Calu3 (cell line): ENCODE measurements around the gene TMEM167B. TPM values are rescaled to one million over a fixed set of nuclear protein-coding genes. Genes with fewer than 3 reads are reported as not detected.
"Not testable (repeated sequence)": the region's sequence is repeated elsewhere in the genome, so short reads cannot be mapped to it uniquely, and the experiment has no call there.

Experiments
- BruUV-seq: library from RNA; stranded (reverse); fragments of 400-500 nt; replicated peaks from 2 replicates; lab custom pipeline; 2021; lab: Mats Ljungman, UMichigan
- CTCF ChIA-PET: fragments of 300-600 bp; sonication (Branson Sonifier 250); formaldehyde crosslinking; loops from one replicate; lab custom pipeline; 2022; ENCODE audit warnings: antibody characterized with exemption; lab: Charles Lee
- DNase-seq: peaks from one replicate; pipeline ENCODE4 v3.0.0; 2022
- H3K27ac Mint-ChIP-seq: one replicate; pipeline ENCODE4 v1.8.0; 2022; ENCODE audit warnings: mixed read lengths; ENCODE audit not compliant: unreplicated experiment
- H3K27me3 Mint-ChIP-seq: one replicate; pipeline ENCODE4 v1.8.0; 2022; ENCODE audit warnings: mixed read lengths; ENCODE audit not compliant: unreplicated experiment
- H3K36me3 Mint-ChIP-seq: one replicate; pipeline ENCODE4 v1.8.0; 2022; ENCODE audit warnings: mild to moderate bottlenecking, moderate library complexity, mixed read lengths; ENCODE audit not compliant: insufficient read depth, unreplicated experiment
- H3K4me1 Mint-ChIP-seq: one replicate; pipeline ENCODE4 v1.8.0; 2022; ENCODE audit warnings: mild to moderate bottlenecking, low read depth, mixed read lengths; ENCODE audit not compliant: unreplicated experiment
- H3K4me3 Mint-ChIP-seq: one replicate; pipeline ENCODE4 v1.8.0; 2022; ENCODE audit warnings: mild to moderate bottlenecking, low read depth, moderate library complexity, mixed read lengths; ENCODE audit not compliant: unreplicated experiment
- H3K9me3 Mint-ChIP-seq: one replicate; pipeline ENCODE4 v1.8.0; 2022; ENCODE audit warnings: low read depth, mixed read lengths; ENCODE audit not compliant: unreplicated experiment
- intact Hi-C: fragments of 100-400 bp; cut with micrococcal nuclease; formaldehyde crosslinking; loops from one replicate; pipeline ENCODE4 v1.10.0; 2022; ENCODE audit not compliant: unreplicated experiment
- total RNA-seq: library from RNA; stranded (reverse); gene quantifications from 2 replicates; pipeline ENCODE4 v1.2.3, GENCODE V29; 2022
- TF ChIP-seq, protein P1 (sequence below): fragments of 200-600 bp; IDR thresholded peaks from one replicate; pipeline ENCODE4 v1.8.0; 2022; ENCODE audit warnings: antibody characterized with exemption; ENCODE audit not compliant: unreplicated experiment

TMEM167B gene
- total RNA-seq, 1 experiment from 2014 or later: 13.6 TPM

DNA sequence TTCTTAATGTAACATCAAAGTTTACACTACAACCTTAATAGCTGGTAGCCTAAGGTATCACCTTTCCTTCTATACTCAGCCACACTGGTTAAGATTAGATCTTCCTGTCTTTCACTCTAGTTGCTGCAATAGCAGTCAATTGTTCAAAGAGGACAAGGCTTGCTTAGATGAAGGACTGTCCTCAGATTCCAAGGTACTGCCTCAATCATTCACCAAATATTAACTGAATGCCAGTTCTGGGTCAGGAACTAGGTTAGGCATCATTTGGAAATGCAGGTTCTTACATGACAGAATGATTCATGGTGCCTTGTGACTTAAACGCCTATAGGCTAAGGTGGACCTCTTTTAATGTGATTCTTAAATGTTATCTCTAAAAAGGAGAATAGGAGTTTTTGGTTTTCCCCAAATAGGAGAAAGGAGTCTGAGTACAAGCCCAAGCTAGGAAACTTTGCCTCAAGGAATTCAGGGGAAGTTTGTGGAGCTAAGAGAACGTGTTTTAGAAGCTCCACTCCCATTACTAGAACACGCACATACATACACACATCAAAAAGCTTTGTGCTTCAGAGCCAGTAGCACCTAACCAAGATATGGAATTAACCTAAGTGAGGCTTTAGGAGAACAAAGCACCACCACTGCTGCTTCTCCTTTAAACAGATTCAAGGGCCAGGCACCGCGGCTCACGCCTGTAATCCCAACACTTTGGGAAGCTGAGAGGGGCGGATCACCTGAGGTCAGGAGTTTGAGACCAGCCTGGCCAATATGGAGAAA is 40.2 kb upstream of the TMEM167B start:
- TF ChIP-seq, protein P1, sequence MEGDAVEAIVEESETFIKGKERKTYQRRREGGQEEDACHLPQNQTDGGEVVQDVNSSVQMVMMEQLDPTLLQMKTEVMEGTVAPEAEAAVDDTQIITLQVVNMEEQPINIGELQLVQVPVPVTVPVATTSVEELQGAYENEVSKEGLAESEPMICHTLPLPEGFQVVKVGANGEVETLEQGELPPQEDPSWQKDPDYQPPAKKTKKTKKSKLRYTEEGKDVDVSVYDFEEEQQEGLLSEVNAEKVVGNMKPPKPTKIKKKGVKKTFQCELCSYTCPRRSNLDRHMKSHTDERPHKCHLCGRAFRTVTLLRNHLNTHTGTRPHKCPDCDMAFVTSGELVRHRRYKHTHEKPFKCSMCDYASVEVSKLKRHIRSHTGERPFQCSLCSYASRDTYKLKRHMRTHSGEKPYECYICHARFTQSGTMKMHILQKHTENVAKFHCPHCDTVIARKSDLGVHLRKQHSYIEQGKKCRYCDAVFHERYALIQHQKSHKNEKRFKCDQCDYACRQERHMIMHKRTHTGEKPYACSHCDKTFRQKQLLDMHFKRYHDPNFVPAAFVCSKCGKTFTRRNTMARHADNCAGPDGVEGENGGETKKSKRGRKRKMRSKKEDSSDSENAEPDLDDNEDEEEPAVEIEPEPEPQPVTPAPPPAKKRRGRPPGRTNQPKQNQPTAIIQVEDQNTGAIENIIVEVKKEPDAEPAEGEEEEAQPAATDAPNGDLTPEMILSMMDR: no peak
- intact Hi-C loops: no loop called here
- H3K4me1 Mint-ChIP-seq: no peaks in the 10 kb centered on the region
- no peak overlapping the region for H3K4me3 Mint-ChIP-seq
- no peak for DNase-seq
- H3K9me3 Mint-ChIP-seq: no peaks in the 10 kb centered on the region
- CTCF ChIA-PET: no interaction called here
- H3K27ac Mint-ChIP-seq: no peak overlapping the region
- H3K27me3 Mint-ChIP-seq: no peaks in the 10 kb centered on the region
- no peaks in the 10 kb centered on the region for H3K36me3 Mint-ChIP-seq
- no TSS peak for BruUV-seq

DNA sequence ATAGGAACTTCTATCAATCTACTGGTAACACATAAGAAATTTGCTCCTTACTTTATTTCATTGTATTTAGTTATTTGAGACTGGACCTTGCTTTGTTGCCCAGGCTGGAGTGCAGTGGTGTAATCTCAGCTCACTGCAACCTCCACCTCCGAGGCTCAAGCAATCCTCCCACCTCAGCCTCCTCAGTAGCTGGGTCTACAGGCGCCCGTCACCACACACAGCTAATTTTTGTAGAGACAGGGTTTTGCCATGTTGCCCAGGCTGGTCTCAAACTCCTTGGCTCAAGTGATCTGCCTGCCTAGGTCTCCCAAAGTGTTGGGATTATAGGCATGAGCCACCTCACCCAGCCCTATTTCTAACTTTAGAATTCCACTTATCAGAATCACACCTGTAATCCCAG is 38.4 kb upstream of the TMEM167B start:
- H3K4me3 Mint-ChIP-seq, H3K9me3 Mint-ChIP-seq, H3K27me3 Mint-ChIP-seq, H3K4me1 Mint-ChIP-seq, H3K27ac Mint-ChIP-seq, BruUV-seq, DNase-seq, CTCF ChIA-PET, H3K36me3 Mint-ChIP-seq, intact Hi-C loops: not testable (repeated sequence)

DNA sequence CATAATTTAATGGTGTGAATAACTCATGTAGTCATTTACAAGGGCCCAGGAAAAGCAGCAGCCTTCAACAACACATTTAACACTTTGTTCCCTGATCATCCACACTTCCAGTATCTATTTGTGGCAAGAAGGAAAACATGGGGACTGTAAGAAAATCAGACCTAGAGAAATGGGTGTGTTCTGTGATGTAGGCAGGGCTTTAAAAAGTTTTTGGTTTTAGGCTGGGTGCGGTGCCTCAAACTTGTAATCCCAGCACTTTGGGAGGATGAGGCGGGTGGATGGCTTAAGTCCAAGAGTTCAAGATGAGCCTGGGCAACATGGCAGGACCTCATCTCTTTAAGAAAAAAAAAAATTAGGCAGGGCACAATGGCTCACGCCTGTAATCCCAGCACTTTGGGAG is 34.5 kb upstream of the TMEM167B start:
- H3K27me3 Mint-ChIP-seq: no peaks in the 10 kb centered on the region
- H3K4me1 Mint-ChIP-seq: no peaks in the 10 kb centered on the region
- intact Hi-C loops: no loop called here
- no TSS peak for BruUV-seq
- no peak for DNase-seq
- no peak overlapping the region for H3K27ac Mint-ChIP-seq
- CTCF ChIA-PET: no interaction called here
- H3K9me3 Mint-ChIP-seq: no peaks in the 10 kb centered on the region
- no peaks in the 10 kb centered on the region for H3K36me3 Mint-ChIP-seq
- H3K4me3 Mint-ChIP-seq: no peak overlapping the region
- TF ChIP-seq, protein P1: no peak

GRCh38 chr1:109059026-109059425 is 31.5 kb upstream of the TMEM167B start:
- no peak for DNase-seq
- H3K27ac Mint-ChIP-seq: no peak overlapping the region
- H3K4me1 Mint-ChIP-seq: no peaks in the 10 kb centered on the region
- no peaks in the 10 kb centered on the region for H3K36me3 Mint-ChIP-seq
- intact Hi-C loops: no loop called here
- no peak overlapping the region for H3K4me3 Mint-ChIP-seq
- TF ChIP-seq, protein P1: no peak
- CTCF ChIA-PET: no interaction called here
- H3K27me3 Mint-ChIP-seq: no peaks in the 10 kb centered on the region
- H3K9me3 Mint-ChIP-seq: no peaks in the 10 kb centered on the region
- no TSS peak for BruUV-seq

GRCh38 chr1:109060707-109061106 is 29.9 kb upstream of the TMEM167B start:
- intact Hi-C loops: no loop called here
- no peak overlapping the region for H3K4me3 Mint-ChIP-seq
- H3K27me3 Mint-ChIP-seq: no peaks in the 10 kb centered on the region
- no peak overlapping the region for H3K27ac Mint-ChIP-seq
- no peaks in the 10 kb centered on the region for H3K9me3 Mint-ChIP-seq
- DNase-seq: no peak
- TF ChIP-seq, protein P1: no peak
- H3K36me3 Mint-ChIP-seq: peaks cover 5% of the 10 kb centered on the region
- no peaks in the 10 kb centered on the region for H3K4me1 Mint-ChIP-seq
- no TSS peak for BruUV-seq
- CTCF ChIA-PET: no interaction called here
